Endothelial cell of umbilical vein (primary cell): Measurements from ENCODE around the gene CTNND2. TPM values are rescaled to one million over a fixed set of nuclear protein-coding genes. Genes with fewer than 3 reads are reported as not detected.

Experiments
- BruUV-seq: library from RNA; stranded (reverse); fragments of 400-500 nt; replicated peaks from 2 replicates; lab custom pipeline; 2021; lab: Mats Ljungman, UMichigan
- CTCF ChIA-PET: fragments of 300-600, 350-600 bp; sonication (Branson Sonifier 250); formaldehyde crosslinking; loops from one replicate; lab custom pipeline; 2021; ENCODE audit warnings: antibody characterized with exemption, inconsistent platforms; lab: Charles Lee
- POLR2A ChIA-PET: fragments of 300-600, 350-600 bp; sonication (Branson Sonifier 250); formaldehyde crosslinking; loops from one replicate; lab custom pipeline; 2021; ENCODE audit warnings: antibody characterized with exemption, inconsistent platforms; lab: Charles Lee
- DNase-seq: peaks from one replicate; pipeline ENCODE4 v3.0.0-alpha.2; 2011; ENCODE audit warnings: low read depth, low spot score
- FAIRE-seq: peaks from 2 replicates; lab custom pipeline; 2011; peaks lifted over from hg19 to GRCh38; lab: Jason Lieb, UNC
- H2AFZ ChIP-seq: 2 replicates; pipeline ENCODE4 v1.6.0; 2012; ENCODE audit warnings: low read depth, low read length, control low read depth, inconsistent platforms
- H3K27ac ChIP-seq: 2 replicates; pipeline ENCODE4 v1.5.1; 2011; ENCODE audit warnings: low read depth, mild to moderate bottlenecking, control low read depth, low read length, moderate library complexity; ENCODE audit not compliant: insufficient read depth
- H3K27me3 ChIP-seq, 2 experiments: 2 replicates each; pipeline versions ENCODE4 v1.6.0 to v1.6.1; 2011; ENCODE audit warnings: low read length in 2 of 2, mixed read lengths in 1 of 2; ENCODE audit not compliant: control insufficient read depth in 2 of 2, insufficient read depth in 2 of 2
- H3K36me3 ChIP-seq, 2 experiments: 2 replicates in 1 of 2; 3 replicates in 1 of 2; pipeline ENCODE4 v1.5.1; 2011; ENCODE audit warnings: low read length in 2 of 2, mild to moderate bottlenecking in 1 of 2, moderate library complexity in 1 of 2; ENCODE audit not compliant: control insufficient read depth in 2 of 2, insufficient read depth in 2 of 2; ENCODE audit errors: extremely low read depth in 1 of 2
- H3K4me1 ChIP-seq: 3 replicates; pipeline ENCODE4 v1.5.1; 2011; ENCODE audit warnings: mild to moderate bottlenecking, low read length; ENCODE audit not compliant: control insufficient read depth, insufficient read depth; ENCODE audit errors: extremely low read depth
- H3K4me2 ChIP-seq: 2 replicates; pipeline ENCODE4 v1.6.1; 2011; ENCODE audit warnings: low read length, control low read depth, mixed read lengths; ENCODE audit not compliant: insufficient read depth
- H3K4me3 ChIP-seq, 3 experiments: fragments of 200-600 bp in 1 of 3; sonication (generic), shearing (Covaris generic) in 1 of 3; replicated peaks in 1 of 3; 2 replicates each; pipeline ENCODE4 v1.5.1; 2011 to 2016; ENCODE audit warnings: control low read depth in 3 of 3, low read length in 3 of 3, mild to moderate bottlenecking in 2 of 3, inconsistent platforms in 1 of 3, low read depth in 1 of 3, moderate library complexity in 1 of 3; ENCODE audit not compliant: insufficient read depth in 1 of 3
- H3K79me2 ChIP-seq: 2 replicates; pipeline ENCODE4 v1.6.0; 2012; ENCODE audit warnings: low read length, inconsistent platforms; ENCODE audit not compliant: control insufficient read depth, insufficient read depth
- H3K9ac ChIP-seq: replicated peaks from 2 replicates; pipeline ENCODE3; 2011; ENCODE audit warnings: low read length, control low read depth; ENCODE audit not compliant: insufficient read depth; ENCODE audit errors: extremely low read depth
- H3K9me1 ChIP-seq: replicated peaks from 3 replicates; pipeline ENCODE4 v1.6.0; 2011; ENCODE audit warnings: mild to moderate bottlenecking, low read length; ENCODE audit not compliant: control insufficient read depth, insufficient read depth; ENCODE audit errors: extremely low read depth
- H3K9me3 ChIP-seq: replicated peaks from 2 replicates; pipeline ENCODE4 v1.5.1; 2012; ENCODE audit warnings: low read length, inconsistent platforms; ENCODE audit not compliant: control insufficient read depth, insufficient read depth
- H4K20me1 ChIP-seq: replicated peaks from 2 replicates; pipeline ENCODE3; 2011; ENCODE audit warnings: mild to moderate bottlenecking, low read length; ENCODE audit not compliant: control insufficient read depth, insufficient read depth; ENCODE audit errors: extremely low read depth
- CTCF ChIP-seq, 2 donors: IDR thresholded peaks; 1 replicate in 1 of 2; 2 replicates in 1 of 2; pipeline ENCODE4 v1.5.1; 2011; ENCODE audit warnings: low read length in 2 of 2, mild to moderate bottlenecking in 2 of 2, moderate library complexity in 2 of 2, control low read depth in 1 of 2, inconsistent platforms in 1 of 2, low read depth in 1 of 2; ENCODE audit not compliant: insufficient read depth in 1 of 2; ENCODE audit errors: extremely low read depth in 1 of 2
- EZH2 ChIP-seq: IDR thresholded peaks from 2 replicates; pipeline ENCODE4 v1.6.1; 2012; ENCODE audit warnings: borderline replicate concordance, low read depth, mild to moderate bottlenecking, moderate library complexity, low read length, inconsistent platforms; ENCODE audit not compliant: severe bottlenecking
- FOS ChIP-seq: IDR thresholded peaks from 2 replicates; pipeline ENCODE4 v1.6.1; 2011; ENCODE audit warnings: mild to moderate bottlenecking, low read length, moderate library complexity, borderline replicate concordance; ENCODE audit not compliant: insufficient read depth
- GATA2 ChIP-seq: IDR thresholded peaks from 2 replicates; pipeline ENCODE4 v1.7.0; 2011; ENCODE audit warnings: low read depth, mild to moderate bottlenecking, moderate library complexity, mixed read lengths, low read length; ENCODE audit not compliant: insufficient read length, insufficient read depth
- JUN ChIP-seq: IDR thresholded peaks from 2 replicates; pipeline ENCODE4 v1.6.1; 2011; ENCODE audit warnings: borderline replicate concordance, low read depth; ENCODE audit not compliant: insufficient read length, insufficient read depth
- MAX ChIP-seq: IDR thresholded peaks from 2 replicates; pipeline ENCODE4 v1.6.1; 2011; ENCODE audit not compliant: insufficient read depth, insufficient read length
- MYC ChIP-seq: IDR thresholded peaks from one replicate; pipeline ENCODE4 v1.6.1; 2011; ENCODE audit warnings: mild to moderate bottlenecking, low read depth, low read length
- POLR2A ChIP-seq: IDR thresholded peaks from 2 replicates; pipeline ENCODE4 v1.6.1; 2012; ENCODE audit warnings: low read depth, mild to moderate bottlenecking, control low read depth, low read length
- POLR2AphosphoS5 ChIP-seq: IDR thresholded peaks from 2 replicates; pipeline ENCODE4 v1.6.1; 2012; ENCODE audit warnings: low read depth, mild to moderate bottlenecking, control low read depth, low read length, moderate library complexity; ENCODE audit not compliant: insufficient read depth
- dilution Hi-C: fragments of 300-500 bp; cut with MboI; formaldehyde crosslinking; loops from one replicate; pipeline ENCODE4 v1.15.0; 2019; ENCODE audit warnings: low sequenced_read_pairs; ENCODE audit not compliant: extremely low pct_ligation_motif_present
- intact Hi-C: fragments of 100-400 bp; cut with micrococcal nuclease; formaldehyde crosslinking; loops from one replicate; pipeline ENCODE4 v1.10.0; 2022
- polyA plus RNA-seq, 4 experiments: library from polyadenylated mRNA; depleted of rRNA in 3 of 4; stranded (reverse) in 3 of 4; unstranded in 1 of 4; fragments of >200 nt; gene quantifications; 2 replicates each; pipeline versions ENCODE4 v1.2.1 to v1.2.3, GENCODE V29; 2011 to 2012; ENCODE audit warnings: missing spikeins in 1 of 4
- total RNA-seq: library from RNA; stranded (reverse); gene quantifications from 2 replicates; pipeline ENCODE4 v1.2.3, GENCODE V29; 2021

The CTNND2 gene
- total and polyA plus RNA-seq, 2 donors (not counting 3 experiments of a cell fraction or from before 2014, with no cell fraction given): not detected

DNA sequence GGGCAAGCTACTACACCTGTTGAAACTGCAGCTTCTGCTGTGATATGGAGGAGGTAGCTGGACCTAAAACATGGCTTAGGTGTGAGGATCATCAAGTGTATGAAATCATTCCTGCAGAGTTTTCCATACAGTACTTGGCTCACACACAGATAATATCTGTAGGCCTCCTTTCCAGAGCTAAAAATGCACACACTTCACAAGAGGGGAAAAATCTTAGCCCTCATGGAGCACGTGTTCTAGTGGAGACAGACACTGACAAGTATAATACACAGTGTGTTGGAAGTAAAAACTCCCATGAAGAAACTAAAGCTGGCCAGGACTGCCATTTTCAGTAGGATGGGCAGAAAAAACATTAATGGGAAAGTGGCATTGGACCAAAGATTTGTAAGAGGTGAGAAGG, 216.7 kb downstream of the CTNND2 start:
- no peak overlapping the region for H3K4me3 ChIP-seq
- intact Hi-C loops (no loop called here), dilution Hi-C loops (no loop called here)
- TF ChIP-seq MYC (no peak), GATA2 (no peak), POLR2A (no peak), EZH2 (no peak), CTCF (IDR thresholded peaks at IDR 0.05; ENCODE audit: extremely low read depth in 1 of 2, insufficient read depth in 1 of 2, low read depth in 1 of 2, low read length in 2 of 2) (no peak), POLR2AphosphoS5 (no peak), JUN (no peak), MAX (no peak), FOS (no peak)
- no peak overlapping the region for H3K9ac ChIP-seq
- ChIA-PET POLR2A (no interaction called here), CTCF (no interaction called here)
- no peak overlapping the region for H2AFZ ChIP-seq
- H4K20me1 ChIP-seq: no peaks in the 10 kb centered on the region
- H3K4me1 ChIP-seq: no peaks in the 10 kb centered on the region
- H3K36me3 ChIP-seq: no peaks in the 10 kb centered on the region
- no peak for FAIRE-seq
- no peaks in the 10 kb centered on the region for H3K9me1 ChIP-seq
- no peak overlapping the region for H3K27ac ChIP-seq
- BruUV-seq: no TSS peak
- H3K9me3 ChIP-seq: peaks cover 4% of the 10 kb centered on the region
- no peaks in the 10 kb centered on the region for H3K79me2 ChIP-seq
- H3K4me2 ChIP-seq: no peak overlapping the region
- no peaks in the 10 kb centered on the region for H3K27me3 ChIP-seq
- no peak for DNase-seq
